Measurements from ENCODE around the gene BACE2.

DNA sequence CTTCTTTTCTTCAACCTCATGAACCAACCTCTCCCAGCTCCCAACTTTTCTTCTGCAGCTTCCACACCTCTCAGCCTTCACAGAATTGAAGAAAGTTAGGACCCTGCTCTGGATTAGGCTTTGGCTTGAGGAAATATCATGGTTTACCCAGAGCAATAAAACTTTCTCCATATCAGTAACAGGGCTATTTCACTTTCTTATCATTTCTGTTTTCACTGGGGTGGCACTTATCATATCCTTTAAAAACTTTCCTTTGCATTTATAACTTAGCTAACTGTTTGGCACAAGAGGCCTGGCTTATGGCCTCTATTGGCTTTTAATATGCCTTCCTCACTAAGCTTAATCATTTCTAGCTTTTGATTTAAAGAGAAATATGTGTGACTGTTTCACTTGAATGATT lies 139.3 kb downstream of the BACE2 start:
- TF ChIP-seq, protein P1, sequence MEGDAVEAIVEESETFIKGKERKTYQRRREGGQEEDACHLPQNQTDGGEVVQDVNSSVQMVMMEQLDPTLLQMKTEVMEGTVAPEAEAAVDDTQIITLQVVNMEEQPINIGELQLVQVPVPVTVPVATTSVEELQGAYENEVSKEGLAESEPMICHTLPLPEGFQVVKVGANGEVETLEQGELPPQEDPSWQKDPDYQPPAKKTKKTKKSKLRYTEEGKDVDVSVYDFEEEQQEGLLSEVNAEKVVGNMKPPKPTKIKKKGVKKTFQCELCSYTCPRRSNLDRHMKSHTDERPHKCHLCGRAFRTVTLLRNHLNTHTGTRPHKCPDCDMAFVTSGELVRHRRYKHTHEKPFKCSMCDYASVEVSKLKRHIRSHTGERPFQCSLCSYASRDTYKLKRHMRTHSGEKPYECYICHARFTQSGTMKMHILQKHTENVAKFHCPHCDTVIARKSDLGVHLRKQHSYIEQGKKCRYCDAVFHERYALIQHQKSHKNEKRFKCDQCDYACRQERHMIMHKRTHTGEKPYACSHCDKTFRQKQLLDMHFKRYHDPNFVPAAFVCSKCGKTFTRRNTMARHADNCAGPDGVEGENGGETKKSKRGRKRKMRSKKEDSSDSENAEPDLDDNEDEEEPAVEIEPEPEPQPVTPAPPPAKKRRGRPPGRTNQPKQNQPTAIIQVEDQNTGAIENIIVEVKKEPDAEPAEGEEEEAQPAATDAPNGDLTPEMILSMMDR (optimal IDR thresholded peaks at IDR 0.05 in 1 of 3, IDR thresholded peaks at IDR 0.05 in 1 of 3, conservative IDR thresholded peaks at IDR 0.05 in 1 of 3; ENCODE audit: extremely low read depth in 1 of 3, insufficient read depth in 2 of 3, low read length in 3 of 3) = no peak
- no peak for TF ChIP-seq EZH2 (IDR thresholded peaks at IDR 0.05; ENCODE audit: low read length)

Data from keratinocyte (primary cell).